ENCODE data around the gene GORASP2. TPM values are rescaled to one million over a fixed set of nuclear protein-coding genes. Genes with fewer than 3 reads are reported as not detected.
"Not testable (repeated sequence)": the region's sequence is repeated elsewhere in the genome, so short reads cannot be mapped to it uniquely, and the experiment has no call there.

The GORASP2 gene
- total and polyA plus RNA-seq, 2 donors from 2014 or later = 40.4 to 70.4 TPM

DNA sequence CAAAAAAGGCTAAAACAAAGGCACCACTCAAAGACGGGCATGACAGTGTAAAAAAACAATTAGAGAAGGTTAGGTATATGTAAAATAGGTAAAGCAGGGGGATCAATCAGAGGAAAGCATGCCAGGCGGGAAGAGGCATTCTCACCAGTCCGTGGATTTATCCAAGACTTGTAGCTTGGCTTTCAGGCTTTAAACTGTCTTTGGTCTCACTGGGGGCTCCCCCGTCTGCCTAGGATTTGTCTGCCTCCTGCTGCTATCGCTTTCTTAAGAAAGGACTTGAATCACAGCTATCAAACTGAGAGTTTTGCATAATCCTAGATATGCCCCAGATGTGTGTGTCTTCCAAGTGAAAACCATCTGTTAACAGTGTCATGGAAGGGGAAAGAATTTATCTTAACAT lies 11.1 kb upstream of the GORASP2 start:
- Histone ChIP-seq H3K27ac (ENCODE audit: low read depth in 2 of 2, low read length in 2 of 2) (no peak overlapping the region), H3K27me3 (ENCODE audit: control insufficient read depth, insufficient read depth, low read length) (no peaks in the 10 kb centered on the region), H3K36me3 (ENCODE audit: control insufficient read depth in 2 of 3, insufficient read depth in 3 of 3, low read length in 3 of 3) (no peaks in the 10 kb centered on the region), H3K4me3 (ENCODE audit: low read length in 3 of 3) (no peak overlapping the region), H3K9ac (ENCODE audit: low read length in 3 of 3) (no peak overlapping the region), H3K4me1 (ENCODE audit: control insufficient read depth in 2 of 3, insufficient read depth in 2 of 3, low read depth in 1 of 3, low read length in 3 of 3) (no peaks in the 10 kb centered on the region), H3K9me3 (ENCODE audit: control insufficient read depth in 2 of 3, insufficient read depth in 1 of 3, low read length in 3 of 3) (peaks cover 0 to 22% (median 3%) of the 10 kb centered on the region in 3 donors)
- TF ChIP-seq, protein P1, sequence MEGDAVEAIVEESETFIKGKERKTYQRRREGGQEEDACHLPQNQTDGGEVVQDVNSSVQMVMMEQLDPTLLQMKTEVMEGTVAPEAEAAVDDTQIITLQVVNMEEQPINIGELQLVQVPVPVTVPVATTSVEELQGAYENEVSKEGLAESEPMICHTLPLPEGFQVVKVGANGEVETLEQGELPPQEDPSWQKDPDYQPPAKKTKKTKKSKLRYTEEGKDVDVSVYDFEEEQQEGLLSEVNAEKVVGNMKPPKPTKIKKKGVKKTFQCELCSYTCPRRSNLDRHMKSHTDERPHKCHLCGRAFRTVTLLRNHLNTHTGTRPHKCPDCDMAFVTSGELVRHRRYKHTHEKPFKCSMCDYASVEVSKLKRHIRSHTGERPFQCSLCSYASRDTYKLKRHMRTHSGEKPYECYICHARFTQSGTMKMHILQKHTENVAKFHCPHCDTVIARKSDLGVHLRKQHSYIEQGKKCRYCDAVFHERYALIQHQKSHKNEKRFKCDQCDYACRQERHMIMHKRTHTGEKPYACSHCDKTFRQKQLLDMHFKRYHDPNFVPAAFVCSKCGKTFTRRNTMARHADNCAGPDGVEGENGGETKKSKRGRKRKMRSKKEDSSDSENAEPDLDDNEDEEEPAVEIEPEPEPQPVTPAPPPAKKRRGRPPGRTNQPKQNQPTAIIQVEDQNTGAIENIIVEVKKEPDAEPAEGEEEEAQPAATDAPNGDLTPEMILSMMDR (IDR thresholded peaks at IDR 0.05; ENCODE audit: borderline replicate concordance, extremely low read depth, insufficient read depth) = no peak
- no peak for FAIRE-seq
- intact Hi-C loops (cut with DNase I) = no loop called here
- DNase-seq = no peak

GRCh38 chr2:170921873-170922272 lies 7.2 kb upstream of the GORASP2 start:
- H3K9ac ChIP-seq (ENCODE audit: low read length in 3 of 3); H3K4me3 ChIP-seq (ENCODE audit: low read length in 3 of 3); intact Hi-C loops (cut with DNase I); H3K36me3 ChIP-seq (ENCODE audit: control insufficient read depth in 2 of 3, insufficient read depth in 3 of 3, low read length in 3 of 3); H3K27ac ChIP-seq (ENCODE audit: low read depth in 2 of 2, low read length in 2 of 2); FAIRE-seq; DNase-seq; H3K4me1 ChIP-seq (ENCODE audit: control insufficient read depth in 2 of 3, insufficient read depth in 2 of 3, low read depth in 1 of 3, low read length in 3 of 3); H3K27me3 ChIP-seq (ENCODE audit: control insufficient read depth, insufficient read depth, low read length): not testable (repeated sequence)
- H3K9me3 ChIP-seq (ENCODE audit: control insufficient read depth in 2 of 3, insufficient read depth in 1 of 3, low read length in 3 of 3) = peaks cover 0 to 26% (median 0%) of the 10 kb centered on the region in 3 donors

DNA sequence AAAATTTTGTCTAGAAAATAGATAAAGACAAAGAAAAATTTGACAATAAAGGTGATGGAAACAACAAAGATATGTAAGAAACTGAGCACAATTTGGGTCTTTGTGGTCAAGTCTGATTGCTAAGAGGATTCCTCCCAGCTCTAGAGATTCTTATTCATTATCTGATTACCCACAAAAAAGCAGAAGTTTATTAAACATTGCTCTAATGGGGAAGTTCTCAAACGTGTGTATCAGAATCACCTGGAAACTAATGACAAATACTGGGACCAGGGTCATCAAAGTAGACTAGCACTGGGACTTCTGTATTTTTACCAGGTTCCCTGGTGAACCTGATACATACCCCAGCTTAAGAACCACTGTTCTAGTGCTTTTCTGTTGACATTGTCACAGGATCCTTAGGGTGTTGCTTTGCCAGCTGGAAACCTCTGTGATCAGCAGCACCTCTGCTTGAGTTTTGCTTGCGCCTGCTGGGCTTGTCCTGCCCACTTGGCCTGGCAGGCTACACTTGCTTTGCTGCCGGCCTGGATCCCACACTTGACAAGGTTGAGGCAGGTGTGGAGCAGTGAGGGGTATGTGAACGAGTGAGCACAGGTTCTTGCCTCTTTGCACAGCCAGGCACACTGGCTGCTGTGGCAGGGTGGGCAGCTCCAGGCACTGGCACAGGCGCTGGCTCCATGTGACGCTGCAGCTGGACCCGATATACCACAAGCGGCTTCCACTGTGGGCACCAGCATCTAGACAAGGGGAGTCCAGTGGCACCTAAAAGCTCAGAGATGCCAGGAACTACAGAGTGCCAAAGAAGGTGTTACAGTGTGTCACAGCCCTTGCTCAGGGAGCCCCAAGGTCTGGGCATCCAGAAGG lies 6.2 kb upstream of the GORASP2 start:
- H3K27ac ChIP-seq (ENCODE audit: low read depth in 2 of 2, low read length in 2 of 2) = no peak overlapping the region
- FAIRE-seq (no peak), DNase-seq (no peak)
- H3K27me3 ChIP-seq (ENCODE audit: control insufficient read depth, insufficient read depth, low read length) = no peaks in the 10 kb centered on the region
- H3K36me3 ChIP-seq (ENCODE audit: control insufficient read depth in 2 of 3, insufficient read depth in 3 of 3, low read length in 3 of 3) = no peaks in the 10 kb centered on the region
- H3K9me3 ChIP-seq (ENCODE audit: control insufficient read depth in 2 of 3, insufficient read depth in 1 of 3, low read length in 3 of 3) = peaks cover 0 to 16% (median 0%) of the 10 kb centered on the region in 3 donors
- H3K4me3 ChIP-seq (ENCODE audit: low read length in 3 of 3) = no peak overlapping the region
- TF ChIP-seq, protein P1 (IDR thresholded peaks at IDR 0.05; ENCODE audit: borderline replicate concordance, extremely low read depth, insufficient read depth) = no peak
- no peak overlapping the region for H3K9ac ChIP-seq (ENCODE audit: low read length in 3 of 3)
- intact Hi-C loops (cut with DNase I) = no loop called here
- no peaks in the 10 kb centered on the region for H3K4me1 ChIP-seq (ENCODE audit: control insufficient read depth in 2 of 3, insufficient read depth in 2 of 3, low read depth in 1 of 3, low read length in 3 of 3)

GRCh38 chr2:170923799-170924198 lies 5.3 kb upstream of the GORASP2 start:
- Histone ChIP-seq H3K9ac (ENCODE audit: low read length in 3 of 3) (no peak overlapping the region), H3K4me3 (ENCODE audit: low read length in 3 of 3) (no peak overlapping the region), H3K9me3 (ENCODE audit: control insufficient read depth in 2 of 3, insufficient read depth in 1 of 3, low read length in 3 of 3) (peaks cover 0 to 8% (median 0%) of the 10 kb centered on the region in 3 donors), H3K36me3 (ENCODE audit: control insufficient read depth in 2 of 3, insufficient read depth in 3 of 3, low read length in 3 of 3) (no peaks in the 10 kb centered on the region), H3K27me3 (ENCODE audit: control insufficient read depth, insufficient read depth, low read length) (no peaks in the 10 kb centered on the region), H3K27ac (ENCODE audit: low read depth in 2 of 2, low read length in 2 of 2) (no peak overlapping the region), H3K4me1 (ENCODE audit: control insufficient read depth in 2 of 3, insufficient read depth in 2 of 3, low read depth in 1 of 3, low read length in 3 of 3) (peaks cover 0 to 3% (median 0%) of the 10 kb centered on the region in 3 donors)
- DNase-seq (no peak), FAIRE-seq (no peak)
- TF ChIP-seq, protein P1 (IDR thresholded peaks at IDR 0.05; ENCODE audit: borderline replicate concordance, extremely low read depth, insufficient read depth) = no peak
- intact Hi-C loops (cut with DNase I) = no loop called here

Data from kidney (tissue), 14 donors.